K562 (cell line): ENCODE results near the gene SRP54. TPM values are rescaled to one million over a fixed set of nuclear protein-coding genes. Genes with fewer than 3 reads are reported as not detected.

ENCODE experiments used
- BRF1 ChIP-seq: IDR thresholded peaks from 3 replicates; pipeline ENCODE4 v1.6.1; 2011; ENCODE audit warnings: borderline replicate concordance, mild to moderate bottlenecking; ENCODE audit not compliant: insufficient read length; ENCODE audit errors: extremely low read depth
- GATA2 ChIP-seq: sonication (generic); formaldehyde crosslinking; IDR thresholded peaks from 2 replicates; pipeline ENCODE4 v1.4.0; 2020; ENCODE audit warnings: mild to moderate bottlenecking, missing genetic modification reagents
- HINFP ChIP-seq: fragments of 450-650 bp; conservative IDR thresholded peaks from 2 replicates; pipeline ENCODE4 v1.6.1; 2016; ENCODE audit warnings: missing genetic modification characterization, low read depth, mild to moderate bottlenecking, control low read depth, missing compliant biosample characterization
- HMGXB4 ChIP-seq: sonication (generic); formaldehyde crosslinking; IDR thresholded peaks from 2 replicates; pipeline ENCODE4 v1.8.1; 2023; ENCODE audit warnings: mild to moderate bottlenecking, missing genetic modification reagents
- HNRNPUL1 ChIP-seq: fragments of 200-400 bp; formaldehyde crosslinking; IDR thresholded peaks from 2 replicates; pipeline ENCODE4 v1.6.1; 2017; ENCODE audit warnings: low read length
- MAFF ChIP-seq: IDR thresholded peaks from 2 replicates; pipeline ENCODE4 v1.6.1; 2012; ENCODE audit warnings: low read length, improper control_type of control experiment
- RCOR1 ChIP-seq, 2 experiments: IDR thresholded peaks; 2 replicates each; pipeline ENCODE4 v1.6.1; 2012; ENCODE audit warnings: low read depth in 2 of 2, low read length in 2 of 2, borderline replicate concordance in 1 of 2, improper control_type of control experiment in 1 of 2
- RNF219 ChIP-seq: fragments of 250-450 bp; sonication (Bioruptor Pico); IDR thresholded peaks from 2 replicates; pipeline ENCODE4 v1.5.0; 2022; ENCODE audit warnings: mild to moderate bottlenecking
- SMARCE1 ChIP-seq: fragments of 450-650 bp; IDR thresholded peaks from 2 replicates; pipeline ENCODE4 v1.7.1; 2016; ENCODE audit warnings: mild to moderate bottlenecking
- STAG1 ChIP-seq: sonication (generic); formaldehyde crosslinking; IDR thresholded peaks from 2 replicates; pipeline ENCODE4 v1.5.0; 2020; ENCODE audit warnings: missing genetic modification reagents, borderline replicate concordance
- STAT5B ChIP-seq: fragments of 250-450 bp; sonication (Bioruptor Pico); IDR thresholded peaks from 2 replicates; pipeline ENCODE4 v1.8.0; 2021; ENCODE audit warnings: mild to moderate bottlenecking, inconsistent platforms
- ZNF121 ChIP-seq: sonication (generic); formaldehyde crosslinking; conservative IDR thresholded peaks from 2 replicates; pipeline ENCODE4 v1.8.0; 2022; ENCODE audit warnings: missing genetic modification reagents
- ZNF277 ChIP-seq: fragments of 250-450 bp; sonication (Bioruptor Pico); IDR thresholded peaks from 2 replicates; pipeline ENCODE4 v1.8.0; 2022; ENCODE audit warnings: inconsistent platforms, mild to moderate bottlenecking, moderate library complexity, borderline replicate concordance
- polyA plus RNA-seq, 8 experiments: library from polyadenylated mRNA; depleted of rRNA in 4 of 8; stranded (reverse) in 5 of 8; unstranded in 3 of 8; fragments of >200 nt; fragmentation: Nextera tagmentation in 2 of 8; fragmentation: Illumina TruSeq in 1 of 8; extraction: Ambion mirVana in 2 of 8; extraction: Trizol in 1 of 8; gene quantifications; 2 replicates each; pipeline versions ENCODE4 v1.2.1 to v1.2.3, GENCODE V29; 2011 to 2014; ENCODE audit warnings: inconsistent platforms in 1 of 8, missing spikeins in 1 of 8
- total RNA-seq, 7 experiments: library from RNA; depleted of rRNA in 6 of 7; stranded (reverse); fragments of >200 nt in 6 of 7; fragmentation: Illumina TruSeq in 2 of 7; extraction: Trizol in 2 of 7; gene quantifications; 2 replicates each; pipeline versions ENCODE4 v1.2.1 to v1.2.3, GENCODE V29; 2011 to 2021; ENCODE audit warnings: low replicate concordance in 1 of 7
- TF ChIP-seq, protein P1 (sequence below): fragments of 450-650 bp; IDR thresholded peaks from 2 replicates; pipeline ENCODE4 v1.6.1; 2017; ENCODE audit warnings: antibody characterized with exemption, mild to moderate bottlenecking
- TF ChIP-seq, protein P2 (sequence below): fragments of 450-650 bp; formaldehyde crosslinking; IDR thresholded peaks from 2 replicates; pipeline ENCODE4 v1.4.0; 2020; ENCODE audit warnings: mild to moderate bottlenecking

Gene SRP54
- total and polyA plus RNA-seq, 9 of the 15 experiments (the other 6 are each of a cell fraction or from before 2014, with no cell fraction given), result 28.6 to 69.8 (median 51.7) TPM

DNA sequence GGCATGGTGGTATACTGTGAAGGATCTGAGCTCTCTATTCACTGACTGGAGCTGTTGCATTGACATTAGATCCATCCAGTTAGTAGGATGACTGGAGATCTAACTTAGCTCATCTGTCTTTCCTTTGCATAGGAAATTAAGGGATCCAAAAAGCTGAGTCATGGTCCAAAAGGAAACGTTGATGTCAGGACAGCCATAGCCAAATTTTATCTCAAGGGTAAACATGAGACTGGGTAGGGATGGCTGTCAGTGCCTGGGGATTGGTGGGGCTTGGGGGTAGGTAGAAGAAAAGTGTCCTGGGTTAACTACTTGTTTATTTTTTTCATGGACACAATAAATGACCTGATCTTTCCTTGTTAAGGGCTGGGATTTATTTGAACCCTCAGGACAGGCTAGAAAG lies 67.9 kb downstream of the SRP54 start (continued):
- TF ChIP-seq HINFP, result no peak
- no peak for TF ChIP-seq RNF219 (CRISPR knock-in tag)
- peak; percentile 96 for TF ChIP-seq MAFF
- no peak for TF ChIP-seq HNRNPUL1
- TF ChIP-seq BRF1, result no peak
- TF ChIP-seq STAT5B (CRISPR knock-in tag), result no peak
- TF ChIP-seq RCOR1 (IDR thresholded peaks at IDR 0.05; ENCODE audit: borderline replicate concordance in 1 of 2, low read depth in 2 of 2, low read length in 2 of 2), result 0 out of 4 replicates have a peak, but pooled peaks of 1 of the 2 experiments have one; percentile 19
- TF ChIP-seq STAG1 (CRISPR knock-in tag), result no peak
- TF ChIP-seq ZNF277 (CRISPR knock-in tag), result no peak
- TF ChIP-seq GATA2 (CRISPR knock-in tag), result no peak
- no peak for TF ChIP-seq HMGXB4
- peak; percentile 65 for TF ChIP-seq SMARCE1
- TF ChIP-seq, protein P1, sequence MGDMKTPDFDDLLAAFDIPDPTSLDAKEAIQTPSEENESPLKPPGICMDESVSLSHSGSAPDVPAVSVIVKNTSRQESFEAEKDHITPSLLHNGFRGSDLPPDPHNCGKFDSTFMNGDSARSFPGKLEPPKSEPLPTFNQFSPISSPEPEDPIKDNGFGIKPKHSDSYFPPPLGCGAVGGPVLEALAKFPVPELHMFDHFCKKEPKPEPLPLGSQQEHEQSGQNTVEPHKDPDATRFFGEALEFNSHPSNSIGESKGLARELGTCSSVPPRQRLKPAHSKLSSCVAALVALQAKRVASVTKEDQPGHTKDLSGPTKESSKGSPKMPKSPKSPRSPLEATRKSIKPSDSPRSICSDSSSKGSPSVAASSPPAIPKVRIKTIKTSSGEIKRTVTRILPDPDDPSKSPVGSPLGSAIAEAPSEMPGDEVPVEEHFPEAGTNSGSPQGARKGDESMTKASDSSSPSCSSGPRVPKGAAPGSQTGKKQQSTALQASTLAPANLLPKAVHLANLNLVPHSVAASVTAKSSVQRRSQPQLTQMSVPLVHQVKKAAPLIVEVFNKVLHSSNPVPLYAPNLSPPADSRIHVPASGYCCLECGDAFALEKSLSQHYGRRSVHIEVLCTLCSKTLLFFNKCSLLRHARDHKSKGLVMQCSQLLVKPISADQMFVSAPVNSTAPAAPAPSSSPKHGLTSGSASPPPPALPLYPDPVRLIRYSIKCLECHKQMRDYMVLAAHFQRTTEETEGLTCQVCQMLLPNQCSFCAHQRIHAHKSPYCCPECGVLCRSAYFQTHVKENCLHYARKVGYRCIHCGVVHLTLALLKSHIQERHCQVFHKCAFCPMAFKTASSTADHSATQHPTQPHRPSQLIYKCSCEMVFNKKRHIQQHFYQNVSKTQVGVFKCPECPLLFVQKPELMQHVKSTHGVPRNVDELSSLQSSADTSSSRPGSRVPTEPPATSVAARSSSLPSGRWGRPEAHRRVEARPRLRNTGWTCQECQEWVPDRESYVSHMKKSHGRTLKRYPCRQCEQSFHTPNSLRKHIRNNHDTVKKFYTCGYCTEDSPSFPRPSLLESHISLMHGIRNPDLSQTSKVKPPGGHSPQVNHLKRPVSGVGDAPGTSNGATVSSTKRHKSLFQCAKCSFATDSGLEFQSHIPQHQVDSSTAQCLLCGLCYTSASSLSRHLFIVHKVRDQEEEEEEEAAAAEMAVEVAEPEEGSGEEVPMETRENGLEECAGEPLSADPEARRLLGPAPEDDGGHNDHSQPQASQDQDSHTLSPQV, result peak; percentile 78
- TF ChIP-seq ZNF121 (CRISPR knock-in tag), result no peak
- TF ChIP-seq, protein P2, sequence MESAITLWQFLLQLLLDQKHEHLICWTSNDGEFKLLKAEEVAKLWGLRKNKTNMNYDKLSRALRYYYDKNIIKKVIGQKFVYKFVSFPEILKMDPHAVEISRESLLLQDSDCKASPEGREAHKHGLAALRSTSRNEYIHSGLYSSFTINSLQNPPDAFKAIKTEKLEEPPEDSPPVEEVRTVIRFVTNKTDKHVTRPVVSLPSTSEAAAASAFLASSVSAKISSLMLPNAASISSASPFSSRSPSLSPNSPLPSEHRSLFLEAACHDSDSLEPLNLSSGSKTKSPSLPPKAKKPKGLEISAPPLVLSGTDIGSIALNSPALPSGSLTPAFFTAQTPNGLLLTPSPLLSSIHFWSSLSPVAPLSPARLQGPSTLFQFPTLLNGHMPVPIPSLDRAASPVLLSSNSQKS, result no peak
